ENCODE data around the gene MIB2.
"Not testable (repeated sequence)": the region's sequence is repeated elsewhere in the genome, so short reads cannot be mapped to it uniquely, and the experiment has no call there.

MIB2 gene

GRCh38 chr1:1648265-1648664 is 33.0 kb downstream of the MIB2 start:
- not testable (repeated sequence) for ATAC-seq, DNase-seq

DNA sequence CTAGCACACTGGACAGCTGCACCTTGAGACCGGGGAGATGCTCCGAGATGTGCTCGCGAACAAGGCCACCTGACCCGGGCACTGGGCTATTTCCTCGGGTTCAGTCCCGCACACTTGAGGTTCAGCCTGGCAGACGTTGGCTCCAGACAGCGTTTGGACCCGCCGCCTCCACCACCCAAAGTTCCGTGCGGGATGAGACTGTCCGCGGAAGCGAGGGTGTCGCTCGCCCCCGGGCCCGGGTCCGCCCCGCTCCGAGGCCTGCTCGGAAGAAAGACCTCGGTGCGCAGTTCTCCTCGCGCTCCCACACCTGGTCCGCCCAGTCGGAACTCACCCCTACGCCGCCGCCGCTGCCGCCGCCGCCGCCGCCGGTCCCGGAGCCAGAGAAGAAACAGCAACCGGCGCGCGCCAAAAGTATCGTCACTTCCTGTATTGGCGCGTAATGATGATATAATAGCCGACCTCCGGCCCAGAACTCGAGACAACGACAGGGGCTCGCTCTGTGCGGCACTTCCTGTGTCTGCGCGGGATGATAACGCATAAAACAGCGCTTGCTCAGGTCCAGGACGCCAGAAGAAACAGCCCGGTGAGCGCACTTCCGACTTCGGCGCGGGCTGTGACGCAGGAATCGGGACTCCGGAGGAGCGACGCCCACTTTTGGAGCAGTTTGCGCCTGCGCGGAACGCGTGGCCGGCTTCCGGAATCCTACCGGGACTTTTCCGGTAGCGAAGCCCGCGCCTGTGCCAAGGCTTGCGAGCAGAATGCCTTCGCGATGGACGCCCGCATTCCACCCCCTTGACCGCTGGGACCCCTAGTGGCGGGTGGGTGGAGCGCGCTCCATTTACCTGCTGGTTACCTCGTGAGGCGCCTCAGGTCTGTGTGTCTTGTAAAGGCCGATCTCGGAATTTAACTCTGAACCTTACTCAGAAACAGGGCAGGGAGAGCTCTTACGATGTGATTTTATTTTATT is 43.6 kb downstream of the MIB2 start, which contains the start of gene CDK11B:
Gene CDK11B, minus strand, starts transcription at position 422 of the 967 bp plus-strand sequence. CDS start 1,519 bp downstream, outside the sequence.
- ATAC-seq = peak; percentile 98
- DNase-seq = peak; percentile 100

DNA sequence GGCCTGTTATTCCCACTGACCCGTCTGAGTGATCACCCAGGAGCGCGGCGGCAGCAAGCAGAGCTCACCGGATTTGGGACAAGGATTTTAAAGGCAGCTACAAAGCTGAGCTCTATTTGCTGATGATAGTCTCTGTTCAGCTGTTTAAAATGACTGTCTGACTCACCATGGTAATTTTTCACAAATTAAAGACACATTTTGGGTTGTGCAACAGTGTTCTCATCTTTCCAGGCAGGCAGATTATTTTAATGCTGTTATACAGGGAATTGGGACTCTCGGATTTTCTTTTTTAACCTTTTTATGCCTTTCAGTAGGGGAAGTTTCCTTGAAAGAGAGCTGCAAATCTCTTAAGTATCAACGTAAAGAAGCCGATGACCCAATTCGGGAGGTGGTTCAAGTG is 47.1 kb downstream of the MIB2 start:
- ATAC-seq, DNase-seq: not testable (repeated sequence)

GRCh38 chr1:1662830-1663560 is 47.7 kb downstream of the MIB2 start:
- DNase-seq, ATAC-seq: not testable (repeated sequence)

DNA sequence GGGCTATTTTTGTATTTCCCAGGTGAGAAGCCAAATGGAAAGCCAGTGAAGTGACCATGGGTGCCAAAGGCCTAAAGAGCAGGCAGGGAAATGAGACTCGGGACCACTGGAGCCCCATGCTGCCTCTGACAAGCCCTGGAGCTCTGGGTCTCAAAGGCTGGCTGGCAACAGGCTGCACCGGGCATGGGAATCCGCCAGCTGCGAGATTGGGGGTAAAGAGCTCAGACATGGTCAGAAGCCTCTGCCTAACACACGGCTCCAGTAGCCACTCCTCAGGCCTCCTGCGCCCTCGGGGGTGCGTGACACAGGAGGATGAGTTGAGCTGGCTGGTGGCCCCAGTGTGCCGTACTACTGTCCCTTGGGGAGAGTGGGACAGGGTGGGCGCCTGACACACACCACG is 49.0 kb downstream of the MIB2 start:
- not testable (repeated sequence) for DNase-seq, ATAC-seq

GRCh38 chr1:1664941-1665814 is 49.9 kb downstream of the MIB2 start:
- DNase-seq (no peak), ATAC-seq (peak; percentile 26)

GRCh38 chr1:1665815-1666251 is 50.5 kb downstream of the MIB2 start:
- DNase-seq (peak; percentile 74), ATAC-seq (peak; percentile 21)

GRCh38 chr1:1666526-1666925 is 51.2 kb downstream of the MIB2 start:
- DNase-seq = no peak
- no peak for ATAC-seq

GRCh38 chr1:1669468-1670440 is 54.5 kb downstream of the MIB2 start:
- DNase-seq (no peak), ATAC-seq (no peak)

- DNase-seq (no peak), ATAC-seq (no peak)
Observed at GRCh38 chr1:1670866-1671265, 55.6 kb downstream of the MIB2 start.

- DNase-seq (no peak), ATAC-seq (no peak)
Observed at GRCh38 chr1:1671365-1672119, 56.2 kb downstream of the MIB2 start.

DNA sequence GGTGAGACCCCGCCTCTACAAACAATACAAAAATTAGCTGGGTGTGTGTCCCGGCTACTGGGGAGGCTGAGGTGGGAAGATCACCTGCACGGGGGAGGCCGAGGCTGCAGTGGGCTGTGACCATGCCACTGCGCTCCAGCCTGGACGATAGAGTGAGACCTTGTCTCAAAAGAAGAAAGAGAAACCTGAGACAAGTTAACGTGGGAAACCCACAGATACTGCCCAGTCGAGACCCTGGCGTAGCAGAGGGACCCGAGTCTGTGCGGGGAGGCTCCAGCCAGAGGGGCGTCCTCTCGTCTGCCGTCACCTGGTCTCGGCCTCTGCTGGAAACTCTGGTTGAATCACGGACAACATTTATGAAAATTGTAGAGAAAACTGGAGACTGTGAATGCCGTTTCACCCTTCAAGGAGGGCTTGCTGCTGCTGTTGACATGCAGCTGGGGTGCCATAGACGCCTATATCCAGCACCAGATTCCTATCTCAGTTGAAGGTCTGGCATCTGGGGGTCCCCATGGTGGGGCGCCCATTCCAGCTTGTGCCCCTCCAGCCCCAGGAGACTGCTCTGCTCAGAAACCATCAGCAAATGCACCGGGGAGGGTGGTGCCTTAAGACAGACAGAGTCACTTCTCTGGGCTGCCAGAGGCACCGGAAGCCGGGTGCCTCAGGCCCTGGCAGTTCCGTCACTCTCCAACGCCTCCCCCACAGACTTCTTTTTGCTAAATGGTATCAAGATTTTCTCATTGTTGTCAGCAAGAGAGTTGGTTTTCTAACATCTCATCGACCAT is 57.1 kb downstream of the MIB2 start:
- ATAC-seq = no peak

GRCh38 chr1:1674806-1675205 is 59.5 kb downstream of the MIB2 start:
- peak; percentile 56 for ATAC-seq
- not testable (repeated sequence) for DNase-seq

More for the DNA sequence above, 57.1 kb downstream of the MIB2 start:
- no peak for DNase-seq

DNA sequence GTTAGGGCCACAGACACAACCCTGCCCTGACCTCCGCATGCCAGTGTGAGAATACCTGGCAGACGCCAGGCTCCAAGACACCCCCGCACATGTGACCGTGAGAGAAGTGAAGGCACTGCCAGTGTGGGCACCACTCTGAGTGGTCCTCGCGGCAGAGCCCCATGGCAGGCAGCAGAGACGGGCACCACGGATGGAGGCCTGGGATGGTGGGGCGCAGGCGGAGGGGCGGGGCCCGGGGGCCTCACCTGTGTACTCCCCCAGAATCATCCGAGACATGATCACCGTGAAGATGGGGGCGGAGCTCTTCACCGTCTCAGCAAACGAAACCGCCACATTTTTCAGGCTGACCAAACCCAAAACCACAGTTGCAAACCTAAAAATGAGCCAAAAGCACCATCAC is 59.9 kb downstream of the MIB2 start:
- DNase-seq, ATAC-seq: not testable (repeated sequence)

DNA sequence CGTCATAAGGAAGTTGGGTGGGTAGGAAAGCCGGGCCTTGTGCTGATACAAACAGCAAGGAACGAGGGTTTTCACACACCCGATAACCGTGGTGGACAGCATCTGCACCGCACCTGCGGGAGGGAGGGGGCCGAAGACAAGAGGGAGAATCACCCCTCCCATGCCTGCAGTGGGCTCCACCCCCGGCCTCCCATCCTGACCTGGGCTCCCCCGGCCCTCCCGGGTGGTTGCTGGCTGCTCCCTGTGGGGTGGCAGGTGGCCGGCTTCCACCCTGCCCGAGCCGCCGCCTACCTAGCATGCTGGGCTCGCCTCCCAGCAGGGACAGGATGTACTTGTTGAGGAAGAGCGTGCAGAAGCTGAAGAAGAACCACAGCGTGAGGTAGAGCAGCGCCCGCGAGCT is 60.8 kb downstream of the MIB2 start:
- not testable (repeated sequence) for ATAC-seq, DNase-seq

GRCh38 chr1:1677718-1678580 is 62.6 kb downstream of the MIB2 start:
- ATAC-seq (peak; percentile 47), DNase-seq (peak; percentile 72)

GRCh38 chr1:1678581-1679380 is 63.5 kb downstream of the MIB2 start:
- ATAC-seq (peak; percentile 3), DNase-seq (peak; percentile 50)
